Activated CD4-positive, alpha-beta T cell treated with anti-CD3 and anti-CD28 coated beads, Interleukin-10, Interleukin-2, amounts not matched to agents 100 ng/mL and 50 ng/mL, durations not matched to agents 16 hours and 8 hours (primary cell): ENCODE results near the gene CYLD.

Experiments used
- DNase-seq: peaks from one replicate; pipeline ENCODE4 v3.0.0-alpha.2; 2020

The CYLD gene

GRCh38 chr16:50789757-50790156 is 47.9 kb downstream of the CYLD start:
- DNase-seq, result no peak

GRCh38 chr16:50791522-50791921 is 49.6 kb downstream of the CYLD start:
- DNase-seq, result no peak

- DNase-seq, result no peak
Observed at GRCh38 chr16:50796829-50797228, 54.9 kb downstream of the CYLD start.

- DNase-seq, result no peak
Observed at GRCh38 chr16:50797456-50797855, 55.6 kb downstream of the CYLD start.

GRCh38 chr16:50800074-50800473 is 58.2 kb downstream of the CYLD start:
- DNase-seq, result no peak

GRCh38 chr16:50801036-50801435 is 59.1 kb downstream of the CYLD start:
- DNase-seq, result no peak

GRCh38 chr16:50802000-50802399 is 60.1 kb downstream of the CYLD start:
- no peak for DNase-seq

- no peak for DNase-seq
Observed at GRCh38 chr16:50802961-50803360, 61.1 kb downstream of the CYLD start.

GRCh38 chr16:50804290-50804907 is 62.5 kb downstream of the CYLD start:
- DNase-seq, result no peak

GRCh38 chr16:50806099-50807062 is 64.5 kb downstream of the CYLD start:
- DNase-seq, result peak; percentile 89

GRCh38 chr16:50808929-50809538 is 67.1 kb downstream of the CYLD start:
- DNase-seq, result no peak

GRCh38 chr16:50809561-50809960 is 67.7 kb downstream of the CYLD start:
- DNase-seq, result no peak

- DNase-seq, result no peak
Observed at GRCh38 chr16:50810241-50810965, 68.5 kb downstream of the CYLD start.

GRCh38 chr16:50812046-50812445 is 70.2 kb downstream of the CYLD start:
- no peak for DNase-seq

- DNase-seq, result no peak
Observed at GRCh38 chr16:50812876-50813466, 71.1 kb downstream of the CYLD start.

- DNase-seq, result no peak
Observed at GRCh38 chr16:50814052-50814451, 72.2 kb downstream of the CYLD start.

- DNase-seq, result no peak
Observed at GRCh38 chr16:50814541-50814940, 72.7 kb downstream of the CYLD start.

GRCh38 chr16:50815382-50815781 is 73.5 kb downstream of the CYLD start:
- DNase-seq, result no peak

- DNase-seq, result no peak
Observed at GRCh38 chr16:50816901-50817555, 75.1 kb downstream of the CYLD start.

GRCh38 chr16:50818380-50818779 is 76.5 kb downstream of the CYLD start:
- no peak for DNase-seq

- DNase-seq, result no peak
Observed at GRCh38 chr16:50819706-50820105, 77.8 kb downstream of the CYLD start.

GRCh38 chr16:50820225-50820624 is 78.3 kb downstream of the CYLD start:
- DNase-seq, result no peak
